ENCODE measurements around the gene CBX8.

- TF ChIP-seq POLR2A (IDR thresholded peaks at IDR 0.05; ENCODE audit: low read length) = no peak
- TF ChIP-seq GATA1 (IDR thresholded peaks at IDR 0.05; ENCODE audit: low read depth, low read length) = no peak
Observed at GRCh38 chr17:79842656-79843473, 46.0 kb upstream of the CBX8 start.

All from erythroblast (primary cell).